HG03280 (cell line): ENCODE measurements around the gene CSGALNACT2.
"Not testable (repeated sequence)": the region's sequence is repeated elsewhere in the genome, so short reads cannot be mapped to it uniquely, and the experiment has no call there.

Source experiments
- ATAC-seq: cut with Tn5 transposase; IDR thresholded peaks from one replicate; pipeline ENCODE4 v1.9.1; 2021; ENCODE audit warnings: mild to moderate bottlenecking, moderate library complexity; ENCODE audit not compliant: unreplicated experiment

The CSGALNACT2 gene

GRCh38 chr10:43176271-43176670 is 38.0 kb downstream of the CSGALNACT2 start:
- no peak for ATAC-seq

GRCh38 chr10:43177595-43177994 is 39.4 kb downstream of the CSGALNACT2 start:
- ATAC-seq: no peak

GRCh38 chr10:43181146-43181545 is 42.9 kb downstream of the CSGALNACT2 start:
- no peak for ATAC-seq

GRCh38 chr10:43183764-43184163 is 45.5 kb downstream of the CSGALNACT2 start:
- not testable (repeated sequence) for ATAC-seq

GRCh38 chr10:43186150-43186549 is 47.9 kb downstream of the CSGALNACT2 start:
- no peak for ATAC-seq

- no peak for ATAC-seq
These were observed 49.0 kb downstream of the CSGALNACT2 start for GRCh38 chr10:43187213-43187612.

- ATAC-seq: no peak
These were observed 50.5 kb downstream of the CSGALNACT2 start for GRCh38 chr10:43188702-43189101.

GRCh38 chr10:43190289-43190688 is 52.0 kb downstream of the CSGALNACT2 start:
- no peak for ATAC-seq

GRCh38 chr10:43190775-43191174 is 52.5 kb downstream of the CSGALNACT2 start:
- ATAC-seq: no peak

GRCh38 chr10:43192884-43193283 is 54.6 kb downstream of the CSGALNACT2 start:
- ATAC-seq: no peak

GRCh38 chr10:43193496-43194080 is 55.3 kb downstream of the CSGALNACT2 start:
- ATAC-seq: no peak

GRCh38 chr10:43194266-43194665 is 56.0 kb downstream of the CSGALNACT2 start:
- ATAC-seq: no peak

GRCh38 chr10:43194859-43195258 is 56.6 kb downstream of the CSGALNACT2 start:
- no peak for ATAC-seq

- no peak for ATAC-seq
These were observed 57.3 kb downstream of the CSGALNACT2 start for GRCh38 chr10:43195557-43195956.

GRCh38 chr10:43196131-43196980 is 58.1 kb downstream of the CSGALNACT2 start:
- no peak for ATAC-seq

GRCh38 chr10:43196981-43197833 is 59.0 kb downstream of the CSGALNACT2 start:
- no peak for ATAC-seq

GRCh38 chr10:43197834-43198681 is 59.8 kb downstream of the CSGALNACT2 start:
- ATAC-seq: no peak

- ATAC-seq: no peak
These were observed 60.4 kb downstream of the CSGALNACT2 start for GRCh38 chr10:43198682-43199005.

- no peak for ATAC-seq
These were observed 60.9 kb downstream of the CSGALNACT2 start for GRCh38 chr10:43199088-43199683.
